Measurements from ENCODE around the gene BDP1.

GRCh38 chr5:71601222-71602026 lies 146.0 kb downstream of the BDP1 start:
- TF ChIP-seq CTCF (conservative IDR thresholded peaks at IDR 0.05; ENCODE audit: low read depth, low read length) (peak; percentile 73), EZH2 (IDR thresholded peaks at IDR 0.05; ENCODE audit: low read length, unreplicated experiment) (no peak), EZH2phosphoT487 (IDR thresholded peaks at IDR 0.05; ENCODE audit: borderline replicate concordance, low read length) (no peak)
